ENCODE data around the gene GSK3B.
A peak's percentile ranks its signal among the peaks of the same experiment; 100 is the strongest.
"Not testable (repeated sequence)": the region's sequence is repeated elsewhere in the genome, so short reads cannot be mapped to it uniquely, and the experiment has no call there.

Gene GSK3B

GRCh38 chr3:120051570-120051969, 42.7 kb downstream of the GSK3B start:
- not testable (repeated sequence) for DNase-seq

- no peak for DNase-seq
Measured at GRCh38 chr3:120049881-120050539, 44.2 kb downstream of the GSK3B start.

- DNase-seq: no peak
Measured at GRCh38 chr3:120049072-120049471, 45.2 kb downstream of the GSK3B start.

- DNase-seq: no peak
Measured at GRCh38 chr3:120048355-120049041, 45.7 kb downstream of the GSK3B start.

GRCh38 chr3:120047686-120048085, 46.6 kb downstream of the GSK3B start:
- no peak for DNase-seq

- DNase-seq: no peak
Measured at GRCh38 chr3:120040813-120041377, 53.4 kb downstream of the GSK3B start.

- DNase-seq: no peak
Measured at GRCh38 chr3:120039642-120040610, 54.3 kb downstream of the GSK3B start.

GRCh38 chr3:120033596-120033995, 60.7 kb downstream of the GSK3B start:
- DNase-seq: no peak

GRCh38 chr3:120031561-120031960, 62.7 kb downstream of the GSK3B start:
- DNase-seq: no peak

GRCh38 chr3:120029749-120030148, 64.5 kb downstream of the GSK3B start:
- DNase-seq: no peak

GRCh38 chr3:120028271-120029047, 65.8 kb downstream of the GSK3B start:
- DNase-seq: no peak

GRCh38 chr3:120027226-120027625, 67.0 kb downstream of the GSK3B start:
- no peak for DNase-seq

- DNase-seq: no peak
Measured at GRCh38 chr3:120025520-120025919, 68.7 kb downstream of the GSK3B start.

GRCh38 chr3:120024103-120024502, 70.1 kb downstream of the GSK3B start:
- no peak for DNase-seq

GRCh38 chr3:120022729-120023128, 71.5 kb downstream of the GSK3B start:
- DNase-seq: no peak

GRCh38 chr3:120021523-120021922, 72.7 kb downstream of the GSK3B start:
- DNase-seq: no peak

GRCh38 chr3:120018299-120018698, 75.9 kb downstream of the GSK3B start:
- DNase-seq: no peak

- DNase-seq: no peak
Measured at GRCh38 chr3:120017692-120018091, 76.6 kb downstream of the GSK3B start.

- DNase-seq: no peak
Measured at GRCh38 chr3:120013481-120013880, 80.8 kb downstream of the GSK3B start.

- DNase-seq: not testable (repeated sequence)
Measured at GRCh38 chr3:120005741-120006140, 88.5 kb downstream of the GSK3B start.

GRCh38 chr3:120004008-120004498, 90.2 kb downstream of the GSK3B start:
- DNase-seq: peak; percentile 16

- no peak for DNase-seq
Measured at GRCh38 chr3:119998166-119998565, 96.1 kb downstream of the GSK3B start.
